Gastrocnemius medialis (tissue), 4 donors: ENCODE measurements around the gene RFNG. TPM values are rescaled to one million over a fixed set of nuclear protein-coding genes. Genes with fewer than 3 reads are reported as not detected.

Experiments used
- ATAC-seq, 2 donors: fragments of 150-250 bp; one replicate each; pipeline ENCODE4 v1.9.1; 2016
- DNase-seq, 2 donors: peaks; one replicate each; pipeline ENCODE4 v3.0.0-alpha.2; 2019
- H3K27ac ChIP-seq, 4 donors: fragments of 200-600 bp; sonication (generic); 1 replicate in 1 of 4; 2 replicates in 3 of 4; pipeline ENCODE4 v1.5.1; 2016 to 2018; ENCODE audit warnings: mild to moderate bottlenecking in 2 of 4, moderate library complexity in 1 of 4
- H3K27me3 ChIP-seq, 3 donors: fragments of 200-600 bp; sonication (generic) in 2 of 3; 1 replicate in 1 of 3; 2 replicates in 2 of 3; pipeline versions ENCODE4 v1.5.1 to v1.6.0; 2016 to 2019; ENCODE audit warnings: mild to moderate bottlenecking in 1 of 3, moderate library complexity in 1 of 3
- H3K36me3 ChIP-seq, 2 donors: fragments of 200-600 bp; sonication (generic) in 1 of 2; one replicate each; pipeline ENCODE4 v1.5.1; 2017 to 2018
- H3K4me1 ChIP-seq, 2 donors: fragments of 200-600 bp; sonication (generic) in 1 of 2; one replicate each; pipeline ENCODE4 v1.5.1; 2016 to 2017; ENCODE audit warnings: mild to moderate bottlenecking in 2 of 2
- H3K4me3 ChIP-seq, 4 donors: fragments of 200-600 bp; sonication (generic) in 3 of 4; 1 replicate in 1 of 4; 2 replicates in 3 of 4; pipeline ENCODE4 v1.5.1; 2016 to 2019; ENCODE audit warnings: mild to moderate bottlenecking in 2 of 4
- H3K9me3 ChIP-seq, 3 donors: fragments of 200-600 bp; sonication (generic) in 2 of 3; 1 replicate in 1 of 3; 2 replicates in 2 of 3; pipeline ENCODE4 v1.5.1; 2016 to 2019
- POLR2A ChIP-seq, 2 donors: fragments of 450-650 bp; IDR thresholded peaks; one replicate each; pipeline ENCODE4 v1.6.1; 2017; ENCODE audit warnings: antibody characterized with exemption in 2 of 2, mild to moderate bottlenecking in 2 of 2, moderate library complexity in 2 of 2
- in situ Hi-C, 4 donors: fragments of 200-750 bp; cut with MboI; loops; one replicate each; pipeline versions ENCODE4 v1.15.0 to v1.8.0; 2017; ENCODE audit warnings: low sequenced_read_pairs in 4 of 4
- intact Hi-C: fragments of 100-400 bp; cut with DNase I; formaldehyde crosslinking; loops from one replicate; pipeline ENCODE4 v1.15.1; 2023; ENCODE audit warnings: low total_unique reads
- total RNA-seq, 4 donors: library from RNA; depleted of rRNA; stranded (reverse); fragments of >200 nt; gene quantifications; one replicate each; pipeline versions ENCODE4 v1.1.0 to v1.2.3, GENCODE V29; 2016
- TF ChIP-seq, protein P1 (sequence below), 5 experiments: fragments of 450-650 bp in 3 of 5; fragments of 200-600 bp in 2 of 5; sonication (generic) in 2 of 5; IDR thresholded peaks in 4 of 5; conservative IDR thresholded peaks in 1 of 5; 1 replicate in 4 of 5; 2 replicates in 1 of 5; pipeline ENCODE4 v1.5.1; 2016 to 2019; ENCODE audit warnings: antibody characterized with exemption in 5 of 5, mild to moderate bottlenecking in 3 of 5, moderate library complexity in 3 of 5

The RFNG gene
- total RNA-seq, 4 donors from 2014 or later, result 29.6 to 64.9 (median 49.1) TPM

DNA sequence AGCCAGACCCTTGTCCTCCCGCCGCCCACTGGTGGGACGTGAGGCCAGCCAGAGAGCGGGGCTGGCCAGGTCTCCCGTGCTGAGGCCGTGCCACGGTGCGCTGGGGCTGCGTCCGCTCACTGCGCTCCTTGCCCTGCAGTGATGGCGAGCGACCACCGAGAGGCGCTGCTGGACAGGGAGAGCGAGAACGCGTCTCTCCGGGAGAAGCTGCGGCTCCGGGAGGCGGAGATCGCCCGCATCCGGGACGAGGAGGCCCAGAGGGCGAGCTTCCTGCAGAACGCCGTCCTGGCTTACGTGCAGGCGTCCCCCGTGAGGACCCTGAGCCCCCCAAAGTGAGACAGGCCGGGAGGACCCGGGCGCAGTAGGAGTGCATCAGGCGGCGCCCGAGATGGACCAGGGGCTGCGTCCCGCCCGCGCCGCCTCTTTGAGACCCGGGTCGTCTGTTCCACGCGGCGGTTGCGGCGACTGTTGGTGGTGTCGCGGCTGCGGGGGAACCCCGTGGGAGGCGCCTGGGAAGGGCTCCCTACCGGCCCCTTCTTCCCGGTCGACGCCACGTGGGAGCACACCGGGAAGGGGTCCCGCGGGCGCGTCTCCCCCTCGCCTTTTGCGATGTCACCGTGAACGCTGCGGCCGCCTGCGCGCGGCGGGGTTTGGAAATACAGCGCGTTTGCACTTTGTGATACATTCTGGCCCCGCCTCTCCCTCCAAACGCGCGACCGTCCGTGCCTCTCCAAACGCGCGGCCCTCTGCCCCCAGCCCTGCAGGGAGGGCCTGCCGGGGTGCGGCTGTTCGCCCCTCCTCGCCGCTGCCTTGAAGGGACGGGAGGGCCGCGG is 20.9 kb downstream of the RFNG start:
- Histone ChIP-seq H3K4me1 (peaks cover 2 to 22% of the 10 kb centered on the region in 2 donors), H3K9me3 (no peaks in the 10 kb centered on the region), H3K36me3 (peaks cover 3 to 8% of the 10 kb centered on the region in 2 donors), H3K27ac (no peak overlapping the region), H3K4me3 (peak overlapping the region; percentile 46 to 61 (median 57)), H3K27me3 (peaks cover 10 to 14% (median 11%) of the 10 kb centered on the region in 3 donors)
- in situ Hi-C loops (loop anchor here (10.0 to 25.0 kb wide), 2 partner anchors 107 to 124 kb away; no protein-coding TSS in a partner anchor), intact Hi-C loops (loop anchor here (1.0 kb wide), 1 partner anchor 124 kb away; no protein-coding TSS in a partner anchor)
- peak; percentile 68 to 78 for DNase-seq
- peak in 1 of 2 donors; percentile 11 for TF ChIP-seq POLR2A (IDR thresholded peaks at IDR 0.05)
- TF ChIP-seq, protein P1, sequence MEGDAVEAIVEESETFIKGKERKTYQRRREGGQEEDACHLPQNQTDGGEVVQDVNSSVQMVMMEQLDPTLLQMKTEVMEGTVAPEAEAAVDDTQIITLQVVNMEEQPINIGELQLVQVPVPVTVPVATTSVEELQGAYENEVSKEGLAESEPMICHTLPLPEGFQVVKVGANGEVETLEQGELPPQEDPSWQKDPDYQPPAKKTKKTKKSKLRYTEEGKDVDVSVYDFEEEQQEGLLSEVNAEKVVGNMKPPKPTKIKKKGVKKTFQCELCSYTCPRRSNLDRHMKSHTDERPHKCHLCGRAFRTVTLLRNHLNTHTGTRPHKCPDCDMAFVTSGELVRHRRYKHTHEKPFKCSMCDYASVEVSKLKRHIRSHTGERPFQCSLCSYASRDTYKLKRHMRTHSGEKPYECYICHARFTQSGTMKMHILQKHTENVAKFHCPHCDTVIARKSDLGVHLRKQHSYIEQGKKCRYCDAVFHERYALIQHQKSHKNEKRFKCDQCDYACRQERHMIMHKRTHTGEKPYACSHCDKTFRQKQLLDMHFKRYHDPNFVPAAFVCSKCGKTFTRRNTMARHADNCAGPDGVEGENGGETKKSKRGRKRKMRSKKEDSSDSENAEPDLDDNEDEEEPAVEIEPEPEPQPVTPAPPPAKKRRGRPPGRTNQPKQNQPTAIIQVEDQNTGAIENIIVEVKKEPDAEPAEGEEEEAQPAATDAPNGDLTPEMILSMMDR (IDR thresholded peaks at IDR 0.05 in 4 of 5, conservative IDR thresholded peaks at IDR 0.05 in 1 of 5), result peak; percentile 96 to 99 (median 97)
- peak; percentile 87 to 89 for ATAC-seq

DNA sequence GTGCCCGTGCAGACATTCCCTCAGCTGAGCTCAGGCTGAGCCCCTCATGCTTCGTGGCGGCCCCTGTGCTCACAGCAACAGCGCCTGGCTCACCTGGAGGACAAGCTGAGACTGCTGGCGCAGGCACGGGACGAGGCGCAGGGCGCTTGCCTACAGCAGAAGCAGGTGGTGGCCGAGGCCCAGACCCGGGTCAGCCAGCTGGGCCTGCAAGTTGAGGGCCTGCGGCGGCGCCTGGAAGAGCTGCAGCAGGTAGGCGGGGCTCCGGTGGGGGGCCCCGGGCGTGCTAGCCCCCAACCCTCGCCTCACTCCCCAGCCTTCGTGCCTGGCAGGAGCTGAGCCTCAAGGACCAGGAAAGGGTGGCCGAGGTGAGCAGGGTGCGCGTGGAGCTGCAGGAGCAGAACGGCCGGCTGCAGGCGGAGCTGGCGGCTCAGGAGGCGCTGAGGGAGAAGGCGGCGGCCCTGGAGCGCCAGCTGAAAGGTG is 21.6 kb downstream of the RFNG start:
- no peaks in the 10 kb centered on the region for H3K9me3 ChIP-seq
- H3K4me1 ChIP-seq, result peaks cover 2 to 19% of the 10 kb centered on the region in 2 donors
- ATAC-seq (peak; percentile 6 to 20), DNase-seq (no peak)
- peak overlapping the region in 1 of 4 donors; percentile 57 for H3K4me3 ChIP-seq
- intact Hi-C loops, result loop anchor here (1.0 kb wide), 1 partner anchor 124 kb away; no protein-coding TSS in a partner anchor
- peaks cover 0 to 1% of the 10 kb centered on the region in 2 donors for H3K36me3 ChIP-seq
- TF ChIP-seq POLR2A (IDR thresholded peaks at IDR 0.05), result no peak
- TF ChIP-seq, protein P1 (IDR thresholded peaks at IDR 0.05 in 4 of 5, conservative IDR thresholded peaks at IDR 0.05 in 1 of 5), result no peak
- H3K27ac ChIP-seq, result no peak overlapping the region
- in situ Hi-C loops, result loop anchor here (10.0 to 25.0 kb wide), 2 partner anchors 107 to 125 kb away; no protein-coding TSS in a partner anchor
- H3K27me3 ChIP-seq, result peaks cover 10 to 14% (median 11%) of the 10 kb centered on the region in 3 donors

DNA sequence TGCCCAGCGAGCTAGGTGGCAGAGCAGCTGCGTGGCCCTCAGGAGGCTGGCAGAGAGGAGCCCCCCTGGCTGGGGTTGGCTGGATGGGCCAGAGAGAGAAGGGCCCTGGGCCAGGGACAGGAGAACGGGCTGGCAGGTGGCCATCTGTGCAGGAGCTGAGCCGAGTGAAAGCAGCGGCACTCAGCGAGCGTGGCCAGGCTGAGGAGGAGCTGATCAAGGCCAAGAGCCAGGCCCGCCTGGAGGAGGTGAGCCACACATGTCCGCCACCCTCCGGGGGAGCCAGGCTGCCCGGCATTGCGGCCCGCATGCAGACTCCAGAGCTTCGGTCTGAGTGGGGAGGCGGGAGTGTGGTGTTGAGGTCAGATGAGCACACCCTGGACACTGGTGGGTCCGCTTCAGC is 22.2 kb downstream of the RFNG start:
- TF ChIP-seq POLR2A (IDR thresholded peaks at IDR 0.05), result no peak
- TF ChIP-seq, protein P1 (IDR thresholded peaks at IDR 0.05 in 4 of 5, conservative IDR thresholded peaks at IDR 0.05 in 1 of 5), result no peak
- H3K4me1 ChIP-seq, result peaks cover 2 to 19% of the 10 kb centered on the region in 2 donors
- intact Hi-C loops (no loop called here), in situ Hi-C loops (loop anchor here in 1 of 4 donors (25.0 kb wide), 1 partner anchor 108 kb away; no protein-coding TSS in a partner anchor)
- H3K36me3 ChIP-seq, result no peaks in the 10 kb centered on the region
- ATAC-seq (no peak), DNase-seq (no peak)
- H3K27me3 ChIP-seq, result peaks cover 10 to 14% (median 11%) of the 10 kb centered on the region in 3 donors
- no peaks in the 10 kb centered on the region for H3K9me3 ChIP-seq
- no peak overlapping the region for H3K27ac ChIP-seq
- H3K4me3 ChIP-seq, result no peak overlapping the region

DNA sequence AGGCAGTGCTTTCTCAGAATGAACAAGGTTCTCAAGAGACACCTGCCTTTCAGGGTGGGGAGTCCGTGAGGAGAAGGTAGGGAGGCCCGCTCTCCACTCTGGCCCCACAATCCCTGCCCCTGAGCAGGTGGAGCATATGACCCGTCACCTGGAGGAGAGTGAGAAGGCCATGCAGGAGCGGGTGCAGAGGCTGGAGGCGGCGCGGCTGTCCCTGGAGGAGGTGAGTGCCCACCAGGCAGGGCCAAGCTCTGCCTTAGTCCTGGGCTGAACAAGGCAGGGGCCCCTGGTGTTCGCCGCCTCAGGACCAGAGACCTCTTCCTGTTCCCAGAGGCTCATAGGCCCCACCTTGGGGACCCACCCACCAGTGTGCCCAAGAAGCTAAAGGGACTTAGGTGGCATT is 22.6 kb downstream of the RFNG start:
- Histone ChIP-seq H3K4me3 (no peak overlapping the region), H3K27me3 (peaks cover 10 to 14% (median 11%) of the 10 kb centered on the region in 3 donors), H3K4me1 (peaks cover 7 to 24% of the 10 kb centered on the region in 2 donors), H3K9me3 (no peaks in the 10 kb centered on the region), H3K27ac (no peak overlapping the region), H3K36me3 (no peaks in the 10 kb centered on the region)
- ATAC-seq, result no peak
- intact Hi-C loops (no loop called here), in situ Hi-C loops (loop anchor here in 1 of 4 donors (25.0 kb wide), 1 partner anchor 108 kb away; no protein-coding TSS in a partner anchor)
- no peak for DNase-seq
- TF ChIP-seq POLR2A (IDR thresholded peaks at IDR 0.05), result no peak
- TF ChIP-seq, protein P1 (IDR thresholded peaks at IDR 0.05 in 4 of 5, conservative IDR thresholded peaks at IDR 0.05 in 1 of 5), result no peak
